Spinal cord (tissue), 10 donors: ENCODE measurements around the gene FBXO10. TPM values are rescaled to one million over a fixed set of nuclear protein-coding genes. Genes with fewer than 3 reads are reported as not detected.
A peak's percentile ranks its signal among the peaks of the same experiment; 100 is the strongest.

ENCODE experiments used
- DNase-seq, 6 donors: peaks; one replicate each; pipeline versions ENCODE4 v3.0.0 to v3.0.0-alpha.2; 2013 to 2015; ENCODE audit warnings: low spot score in 6 of 6, low read depth in 4 of 6
- H3K27ac ChIP-seq: one replicate; pipeline ENCODE4 v1.5.1; 2013; ENCODE audit warnings: low read depth, low read length, control low read depth
- H3K27me3 ChIP-seq: one replicate; pipeline ENCODE4 v1.6.1; 2013; ENCODE audit warnings: low read length; ENCODE audit not compliant: control insufficient read depth, insufficient read depth
- H3K36me3 ChIP-seq: one replicate; pipeline ENCODE4 v1.6.1; 2013; ENCODE audit warnings: low read length; ENCODE audit not compliant: control insufficient read depth, insufficient read depth
- H3K4me1 ChIP-seq: one replicate; pipeline ENCODE4 v1.6.1; 2013; ENCODE audit warnings: low read length; ENCODE audit not compliant: control insufficient read depth, insufficient read depth
- H3K4me3 ChIP-seq: one replicate; pipeline ENCODE4 v1.5.1; 2013; ENCODE audit warnings: low read depth, low read length, control low read depth
- H3K9me3 ChIP-seq: one replicate; pipeline ENCODE4 v1.6.1; 2013; ENCODE audit warnings: low read length; ENCODE audit not compliant: control insufficient read depth, insufficient read depth
- WGBS: methylation state at CpG from one replicate; pipeline ENCODE4 v1.1.5; 2013; ENCODE audit warnings: missing lambda C conversion rate; ENCODE audit not compliant: insufficient coverage; 5-methylcytosine and 5-hydroxymethylcytosine counted together
- polyA plus RNA-seq, 2 donors: library from polyadenylated mRNA; unstranded; fragments of 120-200 nt; gene quantifications; one replicate each; pipeline ENCODE4 v1.2.1, GENCODE V29; 2013; ENCODE audit not compliant: insufficient read length in 2 of 2
- total RNA-seq, 2 donors: library from RNA; depleted of rRNA in 1 of 2; stranded (reverse); fragments of 120-200 nt in 1 of 2; fragments of >200 nt in 1 of 2; gene quantifications; one replicate each; pipeline versions ENCODE4 v1.2.3 to v1.2.4, GENCODE V29; 2013 to 2014
- donor health status: healthy.

Gene FBXO10
- total and polyA plus RNA-seq, 4 donors = 15.3 to 23.4 (median 17.3) TPM

DNA sequence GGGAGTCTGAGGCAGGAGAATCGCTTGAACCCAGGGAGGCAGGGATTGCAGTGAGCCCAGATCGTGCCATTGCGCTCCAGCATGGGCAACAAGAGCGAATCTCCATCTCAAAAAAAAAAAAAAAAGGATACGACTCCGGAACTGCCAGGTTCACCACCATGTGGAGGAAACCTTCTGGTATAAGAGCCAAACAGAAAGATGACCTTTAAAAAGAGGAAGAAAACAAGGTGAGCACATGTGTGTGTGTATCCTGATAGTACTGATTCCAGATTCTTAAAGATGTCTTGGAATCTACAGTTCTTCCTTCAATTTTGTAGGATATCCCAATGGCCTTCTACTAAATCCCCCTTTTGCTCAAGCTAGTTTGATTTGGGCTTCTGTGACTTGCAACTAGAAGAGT, 33.7 kb downstream of the FBXO10 start:
- H3K4me3 ChIP-seq = no peak overlapping the region
- peaks cover 27% of the 10 kb centered on the region for H3K36me3 ChIP-seq
- H3K4me1 ChIP-seq = no peaks in the 10 kb centered on the region
- no peaks in the 10 kb centered on the region for H3K9me3 ChIP-seq
- H3K27ac ChIP-seq = no peak overlapping the region
- 100% methylated on average over 4 of the region's 6 CpGs for WGBS
- H3K27me3 ChIP-seq = no peaks in the 10 kb centered on the region
- no peak for DNase-seq

DNA sequence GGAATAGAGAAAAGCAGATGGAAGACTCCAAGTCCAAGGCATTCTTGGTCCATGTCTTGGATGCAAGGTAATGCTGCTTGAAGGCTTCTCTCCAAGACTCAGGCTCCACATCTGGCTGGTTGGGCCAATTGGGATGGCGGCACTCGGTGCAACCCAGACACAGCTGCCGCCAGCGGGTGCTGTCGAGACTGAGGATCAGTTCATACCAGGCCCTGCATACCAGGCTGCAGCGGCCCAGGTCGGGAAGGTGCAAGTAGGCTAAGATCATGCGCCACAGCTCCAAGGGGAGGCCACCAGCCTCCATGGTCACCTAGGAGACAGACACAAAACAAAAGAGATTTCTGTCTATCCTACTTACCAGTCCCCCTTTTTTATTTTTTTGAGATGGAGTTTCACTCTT, 34.7 kb downstream of the FBXO10 start:
- no peak for DNase-seq
- Histone ChIP-seq H3K27ac (no peak overlapping the region), H3K27me3 (no peaks in the 10 kb centered on the region), H3K4me3 (no peak overlapping the region), H3K36me3 (peaks cover 37% of the 10 kb centered on the region), H3K9me3 (no peaks in the 10 kb centered on the region), H3K4me1 (no peaks in the 10 kb centered on the region)
- 89% methylated on average over 7 of the region's 8 CpGs for WGBS

DNA sequence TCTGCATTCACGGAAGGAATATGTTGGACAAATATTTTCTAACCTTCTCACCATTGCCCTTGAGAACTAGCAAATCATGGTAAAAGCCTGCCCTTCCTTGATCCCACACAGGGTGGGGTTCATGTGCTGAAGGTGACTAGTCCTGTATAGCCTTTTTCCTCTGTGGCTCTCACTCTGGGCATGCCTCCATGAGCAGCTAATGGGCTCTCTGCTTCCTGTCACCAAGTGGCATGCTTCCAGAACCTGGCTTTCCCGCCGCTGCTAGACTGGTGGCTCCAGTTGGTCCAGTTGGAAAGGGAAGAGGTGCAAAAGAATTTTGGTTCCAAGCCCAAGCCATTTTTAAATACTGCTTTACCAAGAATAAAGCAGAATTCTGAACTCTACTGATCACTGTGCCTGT, 35.5 kb downstream of the FBXO10 start:
- no peaks in the 10 kb centered on the region for H3K27me3 ChIP-seq
- peaks cover 42% of the 10 kb centered on the region for H3K36me3 ChIP-seq
- H3K27ac ChIP-seq = no peak overlapping the region
- H3K9me3 ChIP-seq = no peaks in the 10 kb centered on the region
- WGBS = no CpG with 5 or more reads among the region's 3 CpGs
- H3K4me1 ChIP-seq = no peaks in the 10 kb centered on the region
- H3K4me3 ChIP-seq = no peak overlapping the region
- peak in 1 of 6 donors; percentile 22 for DNase-seq

DNA sequence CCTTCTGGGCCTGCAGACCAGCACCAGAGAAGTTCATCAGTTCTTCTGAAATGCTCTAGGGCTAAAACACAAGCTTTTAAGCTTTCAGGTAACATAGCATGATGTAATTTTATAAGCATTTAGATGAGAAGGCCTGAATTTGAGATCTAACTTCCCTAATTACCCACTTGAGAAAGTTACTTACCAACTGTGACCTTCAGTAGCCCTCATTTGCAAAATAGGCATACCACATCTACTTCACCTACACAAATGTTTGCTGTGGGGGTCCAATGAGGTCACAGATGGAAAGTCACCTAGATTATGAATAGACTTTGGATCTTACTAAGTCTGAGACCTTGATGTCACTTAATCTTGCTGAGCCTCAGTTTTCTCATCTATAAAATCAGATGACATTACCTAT, 36.5 kb downstream of the FBXO10 start:
- Histone ChIP-seq H3K27me3 (no peaks in the 10 kb centered on the region), H3K9me3 (no peaks in the 10 kb centered on the region), H3K27ac (no peak overlapping the region), H3K4me1 (no peaks in the 10 kb centered on the region), H3K4me3 (no peak overlapping the region), H3K36me3 (peaks cover 47% of the 10 kb centered on the region)
- no peak for DNase-seq

DNA sequence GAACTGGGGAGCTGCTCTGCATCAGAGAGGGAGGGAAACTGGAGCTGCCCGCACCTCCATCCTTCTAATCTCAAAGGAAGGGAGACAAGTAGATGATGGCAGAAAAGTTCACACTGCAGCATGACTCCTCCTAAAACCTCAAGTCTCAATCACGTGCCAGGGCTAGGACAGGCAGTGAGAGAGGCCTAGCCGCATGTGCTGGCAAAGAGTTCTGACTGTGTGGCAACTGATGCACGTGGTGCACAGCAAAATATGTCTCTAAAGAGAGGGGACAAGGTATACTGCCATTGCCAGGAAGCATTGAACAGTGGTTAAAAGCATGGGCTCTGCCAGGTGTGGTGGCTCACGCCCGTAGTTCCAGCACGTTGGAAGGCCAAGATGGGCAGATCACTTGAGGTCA, 38.1 kb downstream of the FBXO10 start:
- Histone ChIP-seq H3K4me3 (no peak overlapping the region), H3K36me3 (peaks cover 47% of the 10 kb centered on the region), H3K27me3 (no peaks in the 10 kb centered on the region), H3K4me1 (no peaks in the 10 kb centered on the region), H3K27ac (no peak overlapping the region), H3K9me3 (no peaks in the 10 kb centered on the region)
- DNase-seq = no peak
- 96% methylated on average over 5 of the region's 7 CpGs for WGBS

DNA sequence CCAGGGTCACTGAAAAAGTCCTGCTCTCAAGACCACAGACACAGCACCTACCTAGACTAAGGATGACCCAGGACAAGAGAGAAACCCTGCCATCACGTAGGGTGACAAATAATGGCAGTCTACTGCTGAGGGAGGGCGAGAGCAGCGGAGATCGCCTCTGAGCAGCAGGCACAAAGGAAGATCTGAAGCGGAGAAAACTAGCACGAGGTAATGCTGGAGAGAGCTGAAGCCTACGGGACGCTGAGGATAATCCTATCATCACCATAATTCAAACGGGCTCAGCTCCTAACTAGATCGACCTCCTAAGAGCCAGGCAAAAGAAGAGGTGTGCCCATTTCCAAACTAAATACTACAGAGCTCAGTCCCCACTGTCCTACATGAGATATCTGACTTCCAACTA, 41.3 kb downstream of the FBXO10 start:
- WGBS = 44% methylated on average over 7 of the region's 10 CpGs
- Histone ChIP-seq H3K27ac (no peak overlapping the region), H3K27me3 (no peaks in the 10 kb centered on the region), H3K9me3 (no peaks in the 10 kb centered on the region), H3K36me3 (peaks cover 50% of the 10 kb centered on the region), H3K4me1 (no peaks in the 10 kb centered on the region), H3K4me3 (no peak overlapping the region)
- no peak for DNase-seq

DNA sequence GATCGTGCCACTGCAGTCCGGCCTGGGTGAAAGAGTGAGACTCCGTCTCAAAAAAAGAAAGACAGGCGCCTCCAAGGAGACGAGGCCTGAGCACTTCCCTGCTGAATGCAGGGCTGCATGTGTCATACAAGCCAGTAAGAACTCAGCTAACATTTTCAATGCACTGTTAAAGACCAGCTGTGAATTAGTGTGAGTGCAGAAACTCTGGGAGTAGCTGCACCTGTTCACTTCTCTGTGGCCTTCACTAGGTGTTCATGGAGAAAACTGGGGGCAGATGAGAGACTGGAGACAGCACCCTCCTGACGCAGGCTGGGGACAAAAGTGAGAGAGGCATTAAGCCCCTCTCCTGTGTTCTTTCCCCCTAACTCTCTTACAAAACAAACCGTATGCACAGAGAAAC, 41.8 kb downstream of the FBXO10 start:
- 70% methylated on average over 3 of the region's 7 CpGs for WGBS
- Histone ChIP-seq H3K4me1 (no peaks in the 10 kb centered on the region), H3K4me3 (no peak overlapping the region), H3K27ac (no peak overlapping the region), H3K27me3 (no peaks in the 10 kb centered on the region), H3K36me3 (peaks cover 54% of the 10 kb centered on the region), H3K9me3 (no peaks in the 10 kb centered on the region)
- no peak for DNase-seq

DNA sequence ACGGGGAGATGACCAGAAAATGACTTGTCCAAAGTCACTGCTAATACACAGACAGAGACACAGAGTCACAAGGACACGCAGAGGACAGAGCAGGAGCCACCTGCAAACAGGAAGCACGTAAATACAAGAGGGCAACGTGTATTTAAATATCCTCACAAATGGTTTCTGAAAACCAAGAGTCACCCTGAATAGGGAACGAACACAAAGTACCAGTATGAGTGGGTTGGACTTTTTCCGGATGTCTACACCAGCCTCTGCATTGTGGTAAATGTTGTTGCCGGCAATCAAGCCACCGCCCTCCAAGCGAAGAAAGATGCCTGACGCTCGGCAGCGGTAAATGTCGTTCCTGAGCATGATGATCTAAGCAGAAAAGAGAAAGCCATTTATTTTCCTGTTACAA, 44.5 kb downstream of the FBXO10 start:
- 100% methylated on average over 5 of the region's 13 CpGs for WGBS
- Histone ChIP-seq H3K27me3 (no peaks in the 10 kb centered on the region), H3K9me3 (no peaks in the 10 kb centered on the region), H3K4me3 (no peak overlapping the region), H3K27ac (no peak overlapping the region), H3K4me1 (peaks cover 3% of the 10 kb centered on the region), H3K36me3 (peaks cover 46% of the 10 kb centered on the region)
- no peak for DNase-seq

DNA sequence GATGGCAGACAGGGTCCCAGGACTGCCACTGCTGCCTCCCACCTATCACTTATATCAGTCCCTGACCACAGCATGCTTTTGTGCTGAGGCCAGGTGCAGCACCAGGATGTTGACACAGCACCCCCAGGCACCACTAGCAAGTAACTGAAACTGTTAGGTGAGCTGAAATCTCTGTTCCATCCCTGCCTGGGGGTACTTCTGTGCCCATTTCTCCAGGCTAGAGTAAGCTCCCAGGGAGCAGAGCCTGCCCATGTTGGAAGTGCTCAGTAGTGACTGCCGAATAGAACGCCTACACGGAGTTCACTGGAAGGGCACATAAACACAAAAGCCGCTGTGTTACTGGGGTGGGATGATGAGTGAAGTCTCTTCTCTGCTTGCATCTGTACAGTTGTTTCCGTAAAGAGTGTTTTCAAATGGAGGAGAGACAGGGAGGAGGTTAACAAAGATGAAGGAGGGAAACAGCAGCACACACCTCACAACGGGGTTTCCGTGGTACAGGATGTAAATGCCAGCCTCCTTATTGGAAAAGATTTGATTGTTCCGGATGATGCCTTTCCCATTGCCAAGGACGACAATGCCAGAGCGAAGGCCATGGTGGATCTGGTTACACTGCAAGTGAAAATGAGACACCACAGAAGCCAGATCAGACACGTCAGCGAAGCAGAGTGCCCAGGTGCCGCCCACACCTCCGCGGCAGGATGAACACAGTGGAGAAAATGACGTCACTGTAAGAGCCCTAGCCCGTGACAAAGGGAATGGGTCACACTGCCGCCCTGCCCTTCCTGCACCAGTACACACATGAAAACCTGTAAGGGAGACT, 47.3 kb downstream of the FBXO10 start:
- H3K4me3 ChIP-seq = no peak overlapping the region
- no peaks in the 10 kb centered on the region for H3K9me3 ChIP-seq
- peaks cover 53% of the 10 kb centered on the region for H3K36me3 ChIP-seq
- H3K4me1 ChIP-seq = peaks cover 3% of the 10 kb centered on the region
- WGBS = 84% methylated on average over 18 of the region's 18 CpGs
- H3K27ac ChIP-seq = peak overlapping the region; percentile 59
- DNase-seq = peak in 2 of 6 donors; percentile 7 to 51
- no peaks in the 10 kb centered on the region for H3K27me3 ChIP-seq

DNA sequence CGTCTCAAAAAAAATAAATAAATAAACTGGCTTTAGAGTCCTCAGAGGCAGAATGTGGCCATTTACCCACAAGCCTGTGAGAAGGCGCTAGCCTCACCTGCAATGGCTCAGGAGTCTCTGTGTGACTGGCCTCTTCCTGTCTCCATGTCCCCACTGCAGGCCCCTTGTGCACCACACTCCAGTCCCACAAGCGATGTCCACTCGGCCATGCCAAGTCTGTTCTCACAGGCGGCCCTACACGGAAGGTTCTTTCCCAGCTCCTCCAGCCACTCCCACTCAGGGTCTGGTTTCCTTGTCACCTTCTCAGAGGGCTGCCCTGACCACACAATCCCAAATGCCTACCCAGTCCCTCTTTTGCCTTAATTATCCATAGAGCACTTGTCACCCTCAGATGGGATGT, 52.3 kb downstream of the FBXO10 start:
- no peaks in the 10 kb centered on the region for H3K4me1 ChIP-seq
- H3K4me3 ChIP-seq = no peak overlapping the region
- H3K27ac ChIP-seq = no peak overlapping the region
- H3K36me3 ChIP-seq = peaks cover 71% of the 10 kb centered on the region
- no peaks in the 10 kb centered on the region for H3K9me3 ChIP-seq
- no peak for DNase-seq
- no peaks in the 10 kb centered on the region for H3K27me3 ChIP-seq
- WGBS = 94% methylated on average over 6 of the region's 6 CpGs
